BJ (cell line): ENCODE measurements around the gene ZNF83. TPM values are rescaled to one million over a fixed set of nuclear protein-coding genes. Genes with fewer than 3 reads are reported as not detected.

Experiments used
- CTCF ChIA-PET: fragments of 350-600 bp; formaldehyde crosslinking; extraction: SDS; loops from one replicate; lab custom pipeline; 2021; ENCODE audit warnings: antibody characterized with exemption, inconsistent platforms; lab: Yijun Ruan, JAX
- POLR2A ChIA-PET: fragments of 300-600 bp; sonication (Branson Sonifier 250); formaldehyde crosslinking; extraction: SDS; loops from one replicate; lab custom pipeline; 2021; ENCODE audit warnings: antibody characterized with exemption; lab: Charles Lee
- DNase-seq: peaks from one replicate; pipeline ENCODE4 v3.0.0-alpha.2; 2011; ENCODE audit warnings: low read depth
- H3K27me3 ChIP-seq: 2 replicates; pipeline ENCODE4 v1.6.0; 2011; ENCODE audit warnings: low read length; ENCODE audit not compliant: control insufficient read depth, insufficient read depth
- H3K36me3 ChIP-seq: 2 replicates; pipeline ENCODE4 v1.5.1; 2011; ENCODE audit warnings: low read length; ENCODE audit not compliant: control insufficient read depth, insufficient read depth
- H3K4me3 ChIP-seq: 2 replicates; pipeline ENCODE4 v1.5.1; 2011; ENCODE audit warnings: low read depth, mild to moderate bottlenecking, control low read depth, low read length
- CTCF ChIP-seq: IDR thresholded peaks from 2 replicates; pipeline ENCODE4 v1.5.1; 2011; ENCODE audit warnings: low read depth, mild to moderate bottlenecking, control low read depth, inconsistent platforms, low read length, moderate library complexity; ENCODE audit not compliant: insufficient read depth
- polyA plus RNA-seq: library from polyadenylated mRNA; depleted of rRNA; stranded (reverse); fragments of >200 nt; gene quantifications from 2 replicates; pipeline ENCODE4 v1.2.3, GENCODE V29; 2011

The ZNF83 gene
- polyA plus RNA-seq, 1 experiment: 23.7 TPM

GRCh38 chr19:52659013-52659412 lies 20.9 kb upstream of the ZNF83 start:
- Histone ChIP-seq H3K27me3 (no peaks in the 10 kb centered on the region), H3K4me3 (no peak overlapping the region), H3K36me3 (peaks cover 4% of the 10 kb centered on the region; the same call in 1 of the 2 replicates)
- POLR2A ChIA-PET: no interaction called here
- no peak for DNase-seq
- TF ChIP-seq CTCF: no peak
- CTCF ChIA-PET: no interaction called here

GRCh38 chr19:52658595-52658994 lies 20.4 kb upstream of the ZNF83 start:
- POLR2A ChIA-PET: no interaction called here
- CTCF ChIA-PET: no interaction called here

DNA sequence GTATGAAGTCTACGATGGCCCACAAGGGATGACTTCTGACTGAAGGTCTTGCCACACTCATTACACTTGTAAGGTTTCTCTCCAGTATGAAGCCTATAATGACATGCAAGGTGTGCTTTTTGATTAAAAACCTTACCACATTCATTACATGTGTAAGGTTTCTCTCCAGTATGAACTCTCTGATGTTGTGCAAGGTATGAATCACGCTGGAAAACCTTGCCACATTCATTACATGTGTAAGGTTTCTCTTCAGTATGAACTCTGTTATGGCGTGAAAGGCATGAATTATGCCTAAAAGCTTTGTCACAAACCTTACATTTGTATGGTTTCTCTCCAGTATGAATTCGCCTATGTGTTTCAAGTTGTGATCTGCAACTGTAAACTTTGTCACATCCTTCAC lies 15.0 kb upstream of the ZNF83 start:
- H3K36me3 ChIP-seq: peaks cover 4% of the 10 kb centered on the region
- ChIA-PET POLR2A (no interaction called here), CTCF (no interaction called here)
- no peaks in the 10 kb centered on the region for H3K27me3 ChIP-seq
- no peak overlapping the region for H3K4me3 ChIP-seq
- no peak for DNase-seq
- TF ChIP-seq CTCF: no peak

More at GRCh38 chr19:52658595-52658994, 20.4 kb upstream of the ZNF83 start:
- no peak for TF ChIP-seq CTCF
- peaks cover 4% of the 10 kb centered on the region for H3K36me3 ChIP-seq
- no peak overlapping the region for H3K4me3 ChIP-seq
- no peaks in the 10 kb centered on the region for H3K27me3 ChIP-seq
- no peak for DNase-seq

GRCh38 chr19:52651956-52652355 lies 13.8 kb upstream of the ZNF83 start:
- no peak for TF ChIP-seq CTCF
- Histone ChIP-seq H3K27me3 (no peaks in the 10 kb centered on the region), H3K4me3 (no peak overlapping the region), H3K36me3 (peaks cover 4% of the 10 kb centered on the region)
- ChIA-PET POLR2A (no interaction called here), CTCF (no interaction called here)
- no peak for DNase-seq

- POLR2A ChIA-PET: interaction anchor here (0.9 kb wide), 1 partner anchor 10 kb away, joined by 4 read pairs; the partner anchor contains the start of gene ZNF83
- TF ChIP-seq CTCF: no peak
- DNase-seq: peak; percentile 12
- Histone ChIP-seq H3K4me3 (no peak overlapping the region), H3K36me3 (peaks cover under 1% of the 10 kb centered on the region; the same call in 1 of the 2 replicates), H3K27me3 (no peaks in the 10 kb centered on the region)
- CTCF ChIA-PET: interaction anchor here (0.5 to 0.6 kb wide), 2 partner anchors 15 to 307 kb away, joined by 3 read pairs; no protein-coding TSS in a partner anchor
These were observed 10.3 kb upstream of the ZNF83 start for GRCh38 chr19:52648336-52649016.
